HepG2 (cell line): ENCODE results near the gene ADAMTS4. TPM values are rescaled to one million over a fixed set of nuclear protein-coding genes. Genes with fewer than 3 reads are reported as not detected.

Experiments
- ATAC-seq: fragments of 200-7000 bp; cut with Tn5 transposase; 3 replicates; pipeline ENCODE4 v1.9.1; 2020; ENCODE audit warnings: mild to moderate bottlenecking, moderate library complexity
- BruUV-seq: library from RNA; stranded (reverse); fragments of 400-500 nt; replicated peaks from 2 replicates; lab custom pipeline; 2021; lab: Mats Ljungman, UMichigan
- CTCF ChIA-PET: fragments of 300-600 bp; formaldehyde crosslinking; extraction: SDS; loops from one replicate; lab custom pipeline; 2021; ENCODE audit warnings: low total read pairs, inconsistent platforms, low intra/inter-chr PET ratio; lab: Yijun Ruan, JAX
- POLR2A ChIA-PET: fragments of 350-600 bp; sonication (Branson Sonifier 250); formaldehyde crosslinking; loops from one replicate; lab custom pipeline; 2020; ENCODE audit warnings: antibody characterized with exemption, inconsistent platforms; lab: Yijun Ruan, JAX
- DNase-seq: peaks from one replicate; pipeline ENCODE4 v3.0.0-alpha.2; 2015; ENCODE audit warnings: low spot score
- FAIRE-seq: peaks from 3 replicates; lab custom pipeline; 2011; peaks lifted over from hg19 to GRCh38; lab: Jason Lieb, UNC
- H2AFZ ChIP-seq: one replicate; pipeline ENCODE4 v1.6.1; 2011; ENCODE audit warnings: low read length, inconsistent platforms
- H3K27ac ChIP-seq: fragments of 300-600 bp; 3 replicates; pipeline ENCODE4 v1.8.0; 2011; ENCODE audit warnings: mixed run types, mild to moderate bottlenecking, mixed read lengths, low read length, inconsistent platforms; ENCODE audit not compliant: insufficient read depth; ENCODE audit errors: extremely low read length
- H3K27me3 ChIP-seq, 2 experiments: fragments of 200-600 bp in 1 of 2; 2 replicates in 1 of 2; 3 replicates in 1 of 2; pipeline versions ENCODE4 v1.6.0 to v1.8.0; 2011; ENCODE audit warnings: low read length in 2 of 2, mild to moderate bottlenecking in 2 of 2, moderate library complexity in 2 of 2, inconsistent platforms in 1 of 2; ENCODE audit not compliant: insufficient read depth in 2 of 2, control insufficient read depth in 1 of 2
- H3K36me3 ChIP-seq, 2 experiments: fragments of 200-600 bp in 1 of 2; replicated peaks in 1 of 2; 2 replicates in 1 of 2; 3 replicates in 1 of 2; pipeline versions ENCODE4 v1.5.1 to v1.8.0; 2011; ENCODE audit warnings: low read length in 2 of 2, inconsistent platforms in 1 of 2; ENCODE audit not compliant: insufficient read depth in 2 of 2, control insufficient read depth in 1 of 2
- H3K4me1 ChIP-seq: 2 replicates; pipeline ENCODE4 v1.5.1; 2012; ENCODE audit warnings: low read length, inconsistent platforms; ENCODE audit not compliant: insufficient read depth
- H3K4me2 ChIP-seq: 2 replicates; pipeline ENCODE4 v1.6.0; 2011; ENCODE audit warnings: low read depth, low read length, inconsistent platforms
- H3K4me3 ChIP-seq, 3 experiments: fragments of 200-600 bp in 1 of 3; sonication (generic), shearing (Covaris generic) in 1 of 3; replicated peaks in 1 of 3; 2 replicates each; pipeline ENCODE4 v1.5.1; 2011 to 2016; ENCODE audit warnings: low read length in 3 of 3, inconsistent platforms in 2 of 3, low read depth in 2 of 3, mild to moderate bottlenecking in 2 of 3, control low read depth in 1 of 3, mixed read lengths in 1 of 3; ENCODE audit not compliant: insufficient read depth in 1 of 3
- H3K79me2 ChIP-seq: one replicate; pipeline ENCODE4 v1.6.1; 2011; ENCODE audit warnings: low read length, inconsistent platforms; ENCODE audit not compliant: insufficient read depth
- H3K9ac ChIP-seq: 2 replicates; pipeline ENCODE4 v1.6.0; 2011; ENCODE audit warnings: mild to moderate bottlenecking, low read depth, low read length, inconsistent platforms; ENCODE audit not compliant: insufficient read depth
- H3K9me3 ChIP-seq: 2 replicates; pipeline ENCODE4 v1.5.1; 2012; ENCODE audit warnings: mild to moderate bottlenecking, low read length
- H4K20me1 ChIP-seq: 2 replicates; pipeline ENCODE4 v1.6.0; 2011; ENCODE audit warnings: inconsistent platforms, mild to moderate bottlenecking, low read length, moderate library complexity; ENCODE audit not compliant: insufficient read depth
- ETV6 ChIP-seq: sonication (generic); formaldehyde crosslinking; conservative IDR thresholded peaks from 2 replicates; pipeline ENCODE4 v1.4.0; 2020; ENCODE audit warnings: missing genetic modification reagents
- HDAC1 ChIP-seq: sonication (generic); formaldehyde crosslinking; IDR thresholded peaks from 2 replicates; pipeline ENCODE4 v1.5.1; 2020; ENCODE audit warnings: mild to moderate bottlenecking, missing genetic modification reagents
- LCORL ChIP-seq, 2 experiments: fragments of 450-650 bp in 1 of 2; sonication (generic) in 1 of 2; formaldehyde crosslinking in 1 of 2; IDR thresholded peaks; 2 replicates each; pipeline versions ENCODE4 v1.5.0 to v1.6.1; 2017 to 2020; ENCODE audit warnings: antibody characterized with exemption in 1 of 2, missing genetic modification reagents in 1 of 2
- MATR3 ChIP-seq: sonication (generic); formaldehyde crosslinking; IDR thresholded peaks from 2 replicates; pipeline ENCODE4 v1.4.0; 2020; ENCODE audit warnings: missing genetic modification reagents
- POLR2G ChIP-seq: fragments of 200-400 bp; formaldehyde crosslinking; IDR thresholded peaks from 2 replicates; pipeline ENCODE4 v1.6.1; 2018; ENCODE audit warnings: mild to moderate bottlenecking, low read depth, low read length, moderate library complexity
- SRY ChIP-seq: sonication (generic); formaldehyde crosslinking; IDR thresholded peaks from 2 replicates; pipeline ENCODE4 v1.8.0; 2022; ENCODE audit warnings: mild to moderate bottlenecking, missing genetic modification reagents
- SUZ12 ChIP-seq: fragments of 150-350 bp; IDR thresholded peaks from 2 replicates; pipeline ENCODE4 v1.6.1; 2014; ENCODE audit warnings: low read depth, low read length
- ZFP90 ChIP-seq: sonication (generic); formaldehyde crosslinking; IDR thresholded peaks from 2 replicates; pipeline ENCODE4 v1.8.0; 2022; ENCODE audit warnings: missing genetic modification reagents, mild to moderate bottlenecking, inconsistent platforms, borderline replicate concordance
- ZKSCAN1 ChIP-seq: fragments of 150-350 bp; IDR thresholded peaks from 2 replicates; pipeline ENCODE4 v1.6.1; 2014; ENCODE audit warnings: low read length
- WGBS: methylation state at CpG from one replicate; pipeline ENCODE4 v1.1.6; 2017; ENCODE audit warnings: low lambda C conversion rate; 5-methylcytosine and 5-hydroxymethylcytosine counted together
- in situ Hi-C: cut with HindIII; loops from 2 replicates; pipeline ENCODE4 v1.10.0; 2017; ENCODE audit warnings: low pct_unique_long_range_greater_than_20kb; ENCODE audit not compliant: extremely low pct_ligation_motif_present
- intact Hi-C: fragments of 100-400 bp; cut with micrococcal nuclease; formaldehyde crosslinking; loops from one replicate; pipeline ENCODE4 v1.10.0; 2022; ENCODE audit not compliant: unreplicated experiment
- polyA plus RNA-seq, 8 experiments: library from polyadenylated mRNA; depleted of rRNA in 3 of 8; stranded (reverse) in 7 of 8; unstranded in 1 of 8; fragments of >200 nt; fragmentation: Illumina TruSeq in 4 of 8; extraction: Trizol in 4 of 8; gene quantifications; 2 replicates each; pipeline versions ENCODE4 v1.2.1 to v1.2.3, GENCODE V29; 2011 to 2016; ENCODE audit warnings: low read depth in 4 of 8, missing spikeins in 1 of 8, mixed read lengths in 1 of 8; ENCODE audit not compliant: insufficient read depth in 1 of 8
- total RNA-seq, 5 experiments: library from RNA; depleted of rRNA; stranded (reverse); fragments of >200 nt; fragmentation: Illumina TruSeq; extraction: Trizol; gene quantifications; 2 replicates each; pipeline ENCODE4 v1.2.3, GENCODE V29; 2016; ENCODE audit warnings: low read depth in 1 of 5
- TF ChIP-seq, protein P1 (sequence below): sonication (generic); formaldehyde crosslinking; IDR thresholded peaks from 2 replicates; pipeline ENCODE4 v1.4.0; 2020; ENCODE audit warnings: missing genetic modification reagents, borderline replicate concordance
- TF ChIP-seq, protein P2 (sequence below): IDR thresholded peaks from 2 replicates; pipeline ENCODE4 v1.6.1; 2016; ENCODE audit warnings: mild to moderate bottlenecking
- TF ChIP-seq, protein P3 (sequence below): sonication (generic); formaldehyde crosslinking; IDR thresholded peaks from 2 replicates; pipeline ENCODE4 v1.8.0; 2022; ENCODE audit warnings: missing genetic modification reagents, mild to moderate bottlenecking, inconsistent platforms, borderline replicate concordance
- TF ChIP-seq, protein P4 (sequence below): IDR thresholded peaks from 2 replicates; pipeline ENCODE4 v1.6.1; 2016; ENCODE audit warnings: low read depth, missing genetic modification reagents, missing compliant biosample characterization

ADAMTS4 gene
- total and polyA plus RNA-seq, 2 of the 13 experiments (the other 11 are each of a cell fraction or from before 2014, with no cell fraction given) = 0.51 to 1.7 TPM

DNA sequence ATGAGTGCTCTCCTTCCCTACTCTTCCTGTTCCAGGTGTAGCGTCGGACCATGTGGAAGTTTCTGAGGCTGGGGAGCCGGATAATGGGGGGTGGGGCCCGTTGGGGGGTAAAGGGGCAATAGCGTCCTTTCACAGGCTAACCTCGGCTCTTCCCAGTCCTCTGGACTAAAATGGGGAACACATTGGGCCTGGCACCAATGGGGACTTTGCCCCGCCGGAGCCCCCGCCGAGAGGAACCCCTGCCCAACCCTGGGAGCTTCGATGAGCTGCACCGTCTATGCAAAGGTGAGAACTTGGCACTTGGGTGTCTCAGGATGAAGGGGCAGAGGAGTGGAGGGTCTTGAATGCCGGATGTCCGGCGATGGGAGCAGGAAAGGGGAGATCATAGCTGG lies 27.5 kb upstream of the ADAMTS4 start:
- Histone ChIP-seq H3K27ac (peak overlapping the region; percentile 69), H3K9ac (peak overlapping the region; percentile 74), H3K79me2 (peaks cover 32% of the 10 kb centered on the region), H3K4me3 (peak overlapping the region; percentile 81 to 82 (median 81)), H3K9me3 (no peaks in the 10 kb centered on the region), H2AFZ (no peak overlapping the region), H3K4me2 (peak overlapping the region; percentile 92), H3K36me3 (peaks cover 13 to 49% of the 10 kb centered on the region in 2 experiments), H3K27me3 (no peaks in the 10 kb centered on the region; a peak in 1 of 5 replicates), H4K20me1 (peaks cover 11% of the 10 kb centered on the region), H3K4me1 (peaks cover 53% of the 10 kb centered on the region)
- intact Hi-C loops (loop anchor here (2.0 to 5.0 kb wide), 2 partner anchors 64 to 86 kb away; partner anchors contain the start of gene SDHC), in situ Hi-C loops (loop anchor here (5.0 to 10.0 kb wide), 2 partner anchors 66 to 158 kb away; no protein-coding TSS in a partner anchor)
- BruUV-seq = no TSS peak
- no peak for ATAC-seq
- CTCF ChIA-PET = interaction anchor here (0.7 to 3.7 kb wide), 6 partner anchors 15 to 156 kb away, joined by 3 to 36 read pairs (median 8); no protein-coding TSS in a partner anchor
- WGBS = 2% methylated on average over 12 of the region's 15 CpGs
- no peak for DNase-seq
- POLR2A ChIA-PET = interaction anchor here (1.0 to 12.5 kb wide), 19 partner anchors 9 to 206 kb away, joined by 3 to 357 read pairs (median 9); partner anchors contain the start of genes ADAMTS4, CFAP126, DEDD and F11R
- FAIRE-seq = no peak
- TF ChIP-seq, protein P1, sequence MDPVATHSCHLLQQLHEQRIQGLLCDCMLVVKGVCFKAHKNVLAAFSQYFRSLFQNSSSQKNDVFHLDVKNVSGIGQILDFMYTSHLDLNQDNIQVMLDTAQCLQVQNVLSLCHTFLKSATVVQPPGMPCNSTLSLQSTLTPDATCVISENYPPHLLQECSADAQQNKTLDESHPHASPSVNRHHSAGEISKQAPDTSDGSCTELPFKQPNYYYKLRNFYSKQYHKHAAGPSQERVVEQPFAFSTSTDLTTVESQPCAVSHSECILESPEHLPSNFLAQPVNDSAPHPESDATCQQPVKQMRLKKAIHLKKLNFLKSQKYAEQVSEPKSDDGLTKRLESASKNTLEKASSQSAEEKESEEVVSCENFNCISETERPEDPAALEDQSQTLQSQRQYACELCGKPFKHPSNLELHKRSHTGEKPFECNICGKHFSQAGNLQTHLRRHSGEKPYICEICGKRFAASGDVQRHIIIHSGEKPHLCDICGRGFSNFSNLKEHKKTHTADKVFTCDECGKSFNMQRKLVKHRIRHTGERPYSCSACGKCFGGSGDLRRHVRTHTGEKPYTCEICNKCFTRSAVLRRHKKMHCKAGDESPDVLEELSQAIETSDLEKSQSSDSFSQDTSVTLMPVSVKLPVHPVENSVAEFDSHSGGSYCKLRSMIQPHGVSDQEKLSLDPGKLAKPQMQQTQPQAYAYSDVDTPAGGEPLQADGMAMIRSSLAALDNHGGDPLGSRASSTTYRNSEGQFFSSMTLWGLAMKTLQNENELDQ (CRISPR knock-in tag) = no peak
- TF ChIP-seq ETV6 (no peak), ZFP90 (CRISPR knock-in tag) (0 out of 2 replicates have a peak, but pooled peaks have one; percentile 37), HDAC1 (CRISPR knock-in tag) (peak; percentile 10; the same call in 1 of the 2 replicates), MATR3 (CRISPR knock-in tag) (no peak), SUZ12 (no peak), SRY (CRISPR knock-in tag) (no peak), POLR2G (0 out of 2 replicates have a peak, but pooled peaks have one; percentile 14), ZKSCAN1 (no peak), LCORL (IDR thresholded peaks at IDR 0.05) (no peak), LCORL (CRISPR knock-in tag; IDR thresholded peaks at IDR 0.05) (no peak)
- TF ChIP-seq, protein P2, sequence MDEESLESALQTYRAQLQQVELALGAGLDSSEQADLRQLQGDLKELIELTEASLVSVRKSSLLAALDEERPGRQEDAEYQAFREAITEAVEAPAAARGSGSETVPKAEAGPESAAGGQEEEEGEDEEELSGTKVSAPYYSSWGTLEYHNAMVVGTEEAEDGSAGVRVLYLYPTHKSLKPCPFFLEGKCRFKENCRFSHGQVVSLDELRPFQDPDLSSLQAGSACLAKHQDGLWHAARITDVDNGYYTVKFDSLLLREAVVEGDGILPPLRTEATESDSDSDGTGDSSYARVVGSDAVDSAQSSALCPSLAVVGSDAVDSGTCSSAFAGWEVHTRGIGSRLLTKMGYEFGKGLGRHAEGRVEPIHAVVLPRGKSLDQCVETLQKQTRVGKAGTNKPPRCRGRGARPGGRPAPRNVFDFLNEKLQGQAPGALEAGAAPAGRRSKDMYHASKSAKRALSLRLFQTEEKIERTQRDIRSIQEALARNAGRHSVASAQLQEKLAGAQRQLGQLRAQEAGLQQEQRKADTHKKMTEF (CRISPR knock-in tag) = no peak
- TF ChIP-seq, protein P3, sequence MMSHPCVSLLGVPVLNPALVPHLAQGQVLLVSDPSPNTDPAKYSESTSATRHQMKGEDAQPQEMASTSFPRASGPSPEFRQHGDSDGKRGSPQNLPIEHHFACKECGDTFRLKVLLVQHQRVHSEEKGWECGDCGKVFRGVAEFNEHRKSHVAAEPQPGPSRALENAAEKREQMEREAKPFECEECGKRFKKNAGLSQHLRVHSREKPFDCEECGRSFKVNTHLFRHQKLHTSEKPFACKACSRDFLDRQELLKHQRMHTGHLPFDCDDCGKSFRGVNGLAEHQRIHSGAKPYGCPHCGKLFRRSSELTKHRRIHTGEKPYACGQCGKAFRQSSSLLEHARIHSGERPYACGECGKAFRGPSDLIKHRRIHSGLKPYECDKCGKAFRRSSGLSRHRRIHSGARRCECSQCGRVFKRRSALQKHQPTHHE (CRISPR knock-in tag) = no peak
- TF ChIP-seq, protein P4, sequence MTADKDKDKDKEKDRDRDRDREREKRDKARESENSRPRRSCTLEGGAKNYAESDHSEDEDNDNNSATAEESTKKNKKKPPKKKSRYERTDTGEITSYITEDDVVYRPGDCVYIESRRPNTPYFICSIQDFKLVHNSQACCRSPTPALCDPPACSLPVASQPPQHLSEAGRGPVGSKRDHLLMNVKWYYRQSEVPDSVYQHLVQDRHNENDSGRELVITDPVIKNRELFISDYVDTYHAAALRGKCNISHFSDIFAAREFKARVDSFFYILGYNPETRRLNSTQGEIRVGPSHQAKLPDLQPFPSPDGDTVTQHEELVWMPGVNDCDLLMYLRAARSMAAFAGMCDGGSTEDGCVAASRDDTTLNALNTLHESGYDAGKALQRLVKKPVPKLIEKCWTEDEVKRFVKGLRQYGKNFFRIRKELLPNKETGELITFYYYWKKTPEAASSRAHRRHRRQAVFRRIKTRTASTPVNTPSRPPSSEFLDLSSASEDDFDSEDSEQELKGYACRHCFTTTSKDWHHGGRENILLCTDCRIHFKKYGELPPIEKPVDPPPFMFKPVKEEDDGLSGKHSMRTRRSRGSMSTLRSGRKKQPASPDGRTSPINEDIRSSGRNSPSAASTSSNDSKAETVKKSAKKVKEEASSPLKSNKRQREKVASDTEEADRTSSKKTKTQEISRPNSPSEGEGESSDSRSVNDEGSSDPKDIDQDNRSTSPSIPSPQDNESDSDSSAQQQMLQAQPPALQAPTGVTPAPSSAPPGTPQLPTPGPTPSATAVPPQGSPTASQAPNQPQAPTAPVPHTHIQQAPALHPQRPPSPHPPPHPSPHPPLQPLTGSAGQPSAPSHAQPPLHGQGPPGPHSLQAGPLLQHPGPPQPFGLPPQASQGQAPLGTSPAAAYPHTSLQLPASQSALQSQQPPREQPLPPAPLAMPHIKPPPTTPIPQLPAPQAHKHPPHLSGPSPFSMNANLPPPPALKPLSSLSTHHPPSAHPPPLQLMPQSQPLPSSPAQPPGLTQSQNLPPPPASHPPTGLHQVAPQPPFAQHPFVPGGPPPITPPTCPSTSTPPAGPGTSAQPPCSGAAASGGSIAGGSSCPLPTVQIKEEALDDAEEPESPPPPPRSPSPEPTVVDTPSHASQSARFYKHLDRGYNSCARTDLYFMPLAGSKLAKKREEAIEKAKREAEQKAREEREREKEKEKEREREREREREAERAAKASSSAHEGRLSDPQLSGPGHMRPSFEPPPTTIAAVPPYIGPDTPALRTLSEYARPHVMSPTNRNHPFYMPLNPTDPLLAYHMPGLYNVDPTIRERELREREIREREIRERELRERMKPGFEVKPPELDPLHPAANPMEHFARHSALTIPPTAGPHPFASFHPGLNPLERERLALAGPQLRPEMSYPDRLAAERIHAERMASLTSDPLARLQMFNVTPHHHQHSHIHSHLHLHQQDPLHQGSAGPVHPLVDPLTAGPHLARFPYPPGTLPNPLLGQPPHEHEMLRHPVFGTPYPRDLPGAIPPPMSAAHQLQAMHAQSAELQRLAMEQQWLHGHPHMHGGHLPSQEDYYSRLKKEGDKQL (CRISPR knock-in tag) = no peak
